Heart left ventricle (tissue), 13 donors: ENCODE data around the gene UST.

Source experiments
- CTCF ChIP-seq, 12 donors: fragments of 200-600 bp; sonication (generic) in 4 of 12; IDR thresholded peaks; one replicate each; pipeline versions ENCODE4 v1.5.0 to v1.8.0; 2018 to 2022; ENCODE audit warnings: antibody characterized with exemption in 12 of 12, mild to moderate bottlenecking in 5 of 12
- POLR2A ChIP-seq, 2 donors: fragments of 450-650 bp; IDR thresholded peaks; one replicate each; pipeline ENCODE4 v1.6.1; 2017; ENCODE audit warnings: antibody characterized with exemption in 2 of 2, mild to moderate bottlenecking in 2 of 2, moderate library complexity in 2 of 2
- donor health status: ischemic (EF 13 %, LVEDD 7.1; RV severe dilation, severe dysfunction).
- donor health status: DM: no; HTN: yes; CAD: no.
- donor health status: DM: no; HTN: no; CAD: no.
- donor health status: ischemic (EF 25% LVEDD 6.9; RV normal size, moderate dysfunction).
- donor health status: ischemic (EF 25% LVEDD 5.7; RV mildly dilated, moderate dysfunction).
- donor health status: ischemic (EF 35%, LVEDD 5.7; RV mildly dilated, moderate dysfunction).
- donor health status: nonischemic (EF 11% LVEDD 7.7; RV severe dilation, severe dysfunction).
- donor health status: DM: yes; HTN: yes; CAD: no.
- donor health status: PGD.
- donor health status: ischemic (EF 29% LVEDD 5.4; RV normal size, mild dysfunction).
- donor health status: nonischemic (EF 23%, LVEDD 6.1; RV moderate dilation, normal function).

DNA sequence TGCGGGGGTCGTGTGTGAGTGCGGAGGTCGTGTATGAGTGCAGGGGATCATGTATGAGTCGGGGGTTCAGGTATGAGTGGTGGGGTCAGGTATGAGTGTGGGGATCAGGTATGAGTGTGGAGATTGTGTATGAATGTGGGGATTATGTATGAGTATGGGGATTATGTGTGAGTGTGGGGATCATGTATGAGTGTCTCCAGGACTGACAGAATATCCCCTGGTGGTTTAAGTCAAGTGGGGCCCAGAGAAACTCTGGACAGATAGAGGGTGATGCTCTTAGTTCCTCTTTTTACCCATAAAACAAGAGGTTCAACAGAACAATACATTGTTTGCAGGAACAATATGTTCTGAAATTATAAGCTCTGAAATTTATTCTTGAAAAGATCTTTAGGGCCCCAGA lies 131.9 kb downstream of the UST start:
- TF ChIP-seq CTCF (IDR thresholded peaks at IDR 0.05) (no peak), POLR2A (IDR thresholded peaks at IDR 0.05) (no peak)
